IMR-90 (cell line): ENCODE results near the gene CISTR. TPM values are rescaled to one million over a fixed set of nuclear protein-coding genes. Genes with fewer than 3 reads are reported as not detected.
A peak's percentile ranks its signal among the peaks of the same experiment; 100 is the strongest.

ENCODE experiments used
- ATAC-seq: fragments of 200-7000 bp; cut with Tn5 transposase; 2 replicates; pipeline ENCODE4 v1.9.1; 2020; ENCODE audit warnings: low read depth, mild to moderate bottlenecking, moderate library complexity
- BruUV-seq: library from RNA; stranded (reverse); fragments of 400-500 nt; replicated peaks from 2 replicates; lab custom pipeline; 2021; lab: Mats Ljungman, UMichigan
- CTCF ChIA-PET: fragments of 300-600 bp; formaldehyde crosslinking; extraction: SDS; loops from one replicate; lab custom pipeline; 2021; ENCODE audit warnings: antibody characterized with exemption; lab: Yijun Ruan, JAX
- POLR2A ChIA-PET: fragments of 300-600 bp; sonication (Branson Sonifier 250); formaldehyde crosslinking; loops from one replicate; lab custom pipeline; 2022; ENCODE audit warnings: antibody characterized with exemption; ENCODE audit not compliant: unreplicated experiment; lab: Charles Lee
- DNase-seq: peaks from one replicate; pipeline ENCODE4 v3.0.0; 2013
- H2AFZ ChIP-seq: replicated peaks from 2 replicates; pipeline ENCODE3; 2013; ENCODE audit warnings: low read length, mild to moderate bottlenecking; ENCODE audit not compliant: poor library complexity
- H2AK5ac ChIP-seq: 2 replicates; pipeline ENCODE4 v1.6.1; 2013; ENCODE audit warnings: low read depth, low read length, inconsistent platforms
- H2AK9ac ChIP-seq: replicated peaks from 2 replicates; pipeline ENCODE3; 2013; ENCODE audit warnings: mild to moderate bottlenecking, low read depth, low read length, moderate library complexity; ENCODE audit not compliant: poor library complexity
- H2BK120ac ChIP-seq: 2 replicates; pipeline ENCODE4 v1.6.1; 2013; ENCODE audit warnings: low read depth, low read length, inconsistent platforms
- H2BK15ac ChIP-seq: 3 replicates; pipeline ENCODE4 v1.6.1; 2013; ENCODE audit warnings: low read depth, low read length, inconsistent platforms
- H2BK20ac ChIP-seq: 2 replicates; pipeline ENCODE4 v1.6.1; 2013; ENCODE audit warnings: low read depth, mild to moderate bottlenecking, inconsistent platforms, low read length, moderate library complexity
- H2BK5ac ChIP-seq: 2 replicates; pipeline ENCODE4 v1.6.1; 2013; ENCODE audit warnings: mild to moderate bottlenecking, low read depth, low read length, inconsistent platforms; ENCODE audit not compliant: poor library complexity, severe bottlenecking
- H3K14ac ChIP-seq: replicated peaks from 2 replicates; pipeline ENCODE4 v1.6.1; 2013; ENCODE audit warnings: low read depth, low read length, inconsistent platforms
- H3K18ac ChIP-seq: 2 replicates; pipeline ENCODE4 v1.6.1; 2013; ENCODE audit warnings: low read depth, low read length, control low read depth
- H3K23ac ChIP-seq: 2 replicates; pipeline ENCODE4 v1.6.1; 2013; ENCODE audit warnings: low read depth, low read length, inconsistent platforms
- H3K27ac ChIP-seq: 2 replicates; pipeline ENCODE4 v1.5.1; 2013; ENCODE audit warnings: mild to moderate bottlenecking, control low read depth, low read length; ENCODE audit not compliant: insufficient read depth
- H3K27me3 ChIP-seq: 2 replicates; pipeline ENCODE4 v1.6.1; 2013; ENCODE audit warnings: low read length; ENCODE audit not compliant: control insufficient read depth, insufficient read depth
- H3K36me3 ChIP-seq: 2 replicates; pipeline ENCODE4 v1.6.1; 2013; ENCODE audit warnings: low read length, mixed read lengths; ENCODE audit not compliant: control insufficient read depth, insufficient read depth
- H3K4ac ChIP-seq: 2 replicates; pipeline ENCODE4 v1.6.1; 2013; ENCODE audit warnings: low read depth, low read length, inconsistent platforms
- H3K4me1 ChIP-seq: 2 replicates; pipeline ENCODE4 v1.6.1; 2013; ENCODE audit warnings: low read length, mixed read lengths; ENCODE audit not compliant: control insufficient read depth, insufficient read depth
- H3K4me2 ChIP-seq: 2 replicates; pipeline ENCODE4 v1.6.1; 2013; ENCODE audit warnings: low read depth, mild to moderate bottlenecking, control low read depth, low read length, moderate library complexity
- H3K4me3 ChIP-seq: 2 replicates; pipeline ENCODE4 v1.5.1; 2013; ENCODE audit warnings: low read depth, mild to moderate bottlenecking, control low read depth, low read length, moderate library complexity; ENCODE audit not compliant: insufficient read depth
- H3K56ac ChIP-seq: 2 replicates; pipeline ENCODE4 v1.6.1; 2013; ENCODE audit warnings: low read length, inconsistent platforms; ENCODE audit not compliant: insufficient read depth; ENCODE audit errors: extremely low read depth
- H3K79me1 ChIP-seq, 2 experiments: 2 replicates each; pipeline ENCODE4 v1.6.1; 2013; ENCODE audit warnings: low read length in 2 of 2, inconsistent platforms in 1 of 2, low read depth in 1 of 2
- H3K9ac ChIP-seq: 2 replicates; pipeline ENCODE4 v1.6.1; 2013; ENCODE audit warnings: low read depth, low read length, control low read depth
- H3K9me1 ChIP-seq: 2 replicates; pipeline ENCODE4 v1.6.1; 2013; ENCODE audit warnings: low read length, inconsistent platforms; ENCODE audit not compliant: insufficient read depth
- H3K9me3 ChIP-seq: 2 replicates; pipeline ENCODE4 v1.6.1; 2013; ENCODE audit warnings: low read length; ENCODE audit not compliant: control insufficient read depth, insufficient read depth
- H4K20me1 ChIP-seq: 2 replicates; pipeline ENCODE4 v1.6.1; 2013; ENCODE audit warnings: low read length, inconsistent platforms; ENCODE audit not compliant: insufficient read depth
- H4K5ac ChIP-seq: 2 replicates; pipeline ENCODE4 v1.6.1; 2013; ENCODE audit warnings: mild to moderate bottlenecking, low read depth, low read length, control low read depth
- H4K8ac ChIP-seq, 2 experiments: 2 replicates each; pipeline ENCODE4 v1.6.1; 2013; ENCODE audit warnings: low read depth in 2 of 2, low read length in 2 of 2, control low read depth in 1 of 2, inconsistent platforms in 1 of 2
- H4K91ac ChIP-seq: 2 replicates; pipeline ENCODE4 v1.6.1; 2013; ENCODE audit warnings: low read depth, low read length, inconsistent platforms; ENCODE audit not compliant: insufficient read depth
- CHD1 ChIP-seq: IDR thresholded peaks from 2 replicates; pipeline ENCODE4 v1.6.1; 2012; ENCODE audit warnings: low read depth, low read length, improper control_type of control experiment
- USF2 ChIP-seq: fragments of 150-350 bp; IDR thresholded peaks from 2 replicates; pipeline ENCODE4 v1.6.1; 2017; ENCODE audit warnings: mild to moderate bottlenecking, antibody characterized with exemption, low read length, low read depth
- WGBS, 2 experiments: methylation state at CpG; one replicate each; pipeline versions ENCODE4 v1.1.5 to v1.1.7; 2013; ENCODE audit warnings: missing lambda C conversion rate in 2 of 2; ENCODE audit not compliant: insufficient read length in 1 of 2; ENCODE audit errors: extremely low coverage in 2 of 2; 5-methylcytosine and 5-hydroxymethylcytosine counted together
- dilution Hi-C: fragments of 300-500 bp; cut with HindIII; formaldehyde crosslinking; loops from one replicate; pipeline ENCODE4 v1.14.3; 2018; ENCODE audit warnings: low sequenced_read_pairs; ENCODE audit not compliant: unreplicated experiment
- in situ Hi-C: fragments of 300-500 bp; cut with MboI; formaldehyde crosslinking; loops from 3 replicates; pipeline ENCODE4 v1.14.3; 2019; ENCODE audit warnings: low sequenced_read_pairs, inconsistent platforms, mixed read lengths
- intact Hi-C: fragments of 100-400 bp; cut with micrococcal nuclease; formaldehyde crosslinking; loops from 2 replicates; pipeline ENCODE4 v1.10.0; 2022
- polyA plus RNA-seq, 3 experiments: library from polyadenylated mRNA; depleted of rRNA; stranded (reverse); fragments of >200 nt; gene quantifications; 2 replicates each; pipeline ENCODE4 v1.2.3, GENCODE V29; 2012; ENCODE audit warnings: low replicate concordance in 1 of 3
- total RNA-seq: library from RNA; depleted of rRNA; stranded (reverse); fragments of >200 nt; gene quantifications from 2 replicates; pipeline ENCODE4 v1.2.3, GENCODE V29; 2012

Gene CISTR
- total and polyA plus RNA-seq, 2 of the 4 experiments (the other 2 are of a cell fraction), result not detected

DNA sequence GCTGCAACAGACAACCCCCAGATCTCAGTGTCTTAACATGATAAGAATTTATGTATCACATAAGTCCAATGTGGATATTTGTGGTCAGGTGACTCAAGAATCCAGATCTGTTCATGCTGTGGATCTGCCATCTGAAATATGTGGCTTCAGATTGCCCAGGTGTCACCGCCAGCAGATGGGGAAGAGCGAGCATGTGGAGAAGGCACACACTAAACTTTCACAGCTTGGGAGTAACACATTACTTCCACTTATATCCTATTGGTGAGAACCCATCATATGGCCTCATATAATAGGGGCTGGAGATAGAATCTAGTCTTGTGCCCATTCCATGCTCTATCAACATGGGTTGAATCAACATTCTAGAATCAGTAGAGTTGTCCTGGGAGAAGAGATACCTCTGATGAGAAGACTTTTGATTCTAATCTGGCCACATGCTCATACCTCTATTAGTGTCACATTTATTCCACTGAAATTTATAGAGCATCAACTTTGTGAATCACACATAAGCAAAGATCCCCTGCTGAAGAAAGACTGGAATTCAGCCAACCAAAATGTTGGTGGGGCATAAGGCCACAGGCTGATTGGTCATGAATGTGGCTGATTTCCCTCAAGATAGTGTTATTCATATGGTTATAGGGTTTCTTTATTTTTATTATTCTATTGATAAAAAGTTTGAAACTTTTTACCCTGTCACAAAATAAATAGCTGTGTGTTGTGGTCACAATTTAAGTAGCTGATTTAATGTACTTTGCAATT, 18.6 kb downstream of the CISTR start:
- ChIA-PET POLR2A (interaction anchor here (0.6 kb wide), 1 partner anchor 36 kb away, joined by 3 read pairs; no protein-coding TSS in a partner anchor), CTCF (interaction anchor here (0.6 to 1.8 kb wide), 3 partner anchors 10 to 31 kb away, joined by 3 to 9 read pairs (median 7); no protein-coding TSS in a partner anchor)
- Histone ChIP-seq H2AK9ac (no peak overlapping the region), H3K56ac (no peak overlapping the region), H3K14ac (no peak overlapping the region), H4K20me1 (no peaks in the 10 kb centered on the region), H2BK15ac (no peak overlapping the region), H3K23ac (no peak overlapping the region), H3K9me1 (no peaks in the 10 kb centered on the region), H3K27me3 (peaks cover 46% of the 10 kb centered on the region), H3K18ac (no peak overlapping the region), H3K4me3 (no peak overlapping the region), H2AFZ (no peak overlapping the region), H3K9ac (no peak overlapping the region), H3K4ac (no peak overlapping the region), H2AK5ac (no peak overlapping the region), H4K5ac (no peak overlapping the region), H3K4me2 (no peak overlapping the region), H2BK120ac (no peak overlapping the region), H3K79me1 (no peaks in the 10 kb centered on the region), H3K36me3 (no peaks in the 10 kb centered on the region), H3K9me3 (no peaks in the 10 kb centered on the region), H4K8ac (no peak overlapping the region), H3K4me1 (no peaks in the 10 kb centered on the region), H2BK5ac (no peak overlapping the region), H3K27ac (no peak overlapping the region), H4K91ac (no peak overlapping the region), H2BK20ac (no peak overlapping the region)
- intact Hi-C loops, result no loop called here
- in situ Hi-C loops, result no loop called here
- WGBS, 2 experiments, result no CpG with 5 or more reads among the region's 2 CpGs
- DNase-seq, result peak; percentile 69
- no TSS peak for BruUV-seq
- TF ChIP-seq USF2, result peak; percentile 35; the same call in 1 of the 2 replicates
- TF ChIP-seq CHD1, result no peak
- no peak for ATAC-seq
- dilution Hi-C loops, result no loop called here
